Transverse colon (tissue), 4 donors: ENCODE data around the gene MDP1. TPM values are rescaled to one million over a fixed set of nuclear protein-coding genes. Genes with fewer than 3 reads are reported as not detected.

Experiments
- DNase-seq: peaks from one replicate; pipeline ENCODE4 v3.0.0-alpha.2; 2019
- H3K27ac ChIP-seq, 4 donors: fragments of 200-600 bp; sonication (generic); 2 replicates each; pipeline ENCODE4 v1.5.1; 2016 to 2018; ENCODE audit warnings: inconsistent platforms in 4 of 4
- H3K27me3 ChIP-seq: fragments of 200-600 bp; sonication (generic); 2 replicates; pipeline ENCODE4 v1.5.1; 2017; ENCODE audit warnings: inconsistent platforms
- H3K36me3 ChIP-seq, 4 donors: fragments of 200-600 bp; sonication (generic); 2 replicates each; pipeline ENCODE4 v1.5.1; 2017 to 2019; ENCODE audit warnings: inconsistent platforms in 4 of 4
- H3K4me1 ChIP-seq, 4 donors: fragments of 200-600 bp; sonication (generic); 2 replicates each; pipeline ENCODE4 v1.5.1; 2017 to 2020; ENCODE audit warnings: inconsistent platforms in 4 of 4
- H3K4me3 ChIP-seq, 4 donors: fragments of 200-600 bp; sonication (generic); 1 replicate in 1 of 4; 2 replicates in 3 of 4; pipeline versions ENCODE4 v1.5.1 to v1.6.1; 2017 to 2019; ENCODE audit warnings: inconsistent platforms in 4 of 4
- H3K9me3 ChIP-seq, 2 donors: fragments of 200-600 bp; sonication (generic); 2 replicates each; pipeline ENCODE4 v1.5.1; 2017 to 2019; ENCODE audit warnings: inconsistent platforms in 2 of 2
- CTCF ChIP-seq, 5 experiments: fragments of 200-600 bp in 3 of 5; fragments of 450-650 bp in 2 of 5; sonication (generic) in 3 of 5; IDR thresholded peaks; 1 replicate in 2 of 5; 2 replicates in 3 of 5; pipeline ENCODE4 v1.5.1; 2016 to 2017; ENCODE audit warnings: antibody characterized with exemption in 5 of 5, inconsistent platforms in 3 of 5, mild to moderate bottlenecking in 2 of 5, moderate library complexity in 1 of 5
- EP300 ChIP-seq: sonication (generic); formaldehyde crosslinking; IDR thresholded peaks from one replicate; pipeline ENCODE4 v1.6.1; 2017; ENCODE audit warnings: antibody characterized with exemption, low read depth
- POLR2A ChIP-seq: fragments of 450-650 bp; IDR thresholded peaks from one replicate; pipeline ENCODE4 v1.6.1; 2016; ENCODE audit warnings: antibody characterized with exemption, mild to moderate bottlenecking, moderate library complexity
- POLR2AphosphoS5 ChIP-seq, 3 donors: sonication (generic); formaldehyde crosslinking; IDR thresholded peaks; one replicate each; pipeline ENCODE4 v1.6.1; 2016; ENCODE audit warnings: antibody characterized with exemption in 3 of 3
- WGBS, 2 donors: methylation state at CpG; one replicate each; pipeline ENCODE4 v1.1.5; 2018; ENCODE audit warnings: low coverage in 1 of 2; 5-methylcytosine and 5-hydroxymethylcytosine counted together
- in situ Hi-C, 4 donors: fragments of 200-750 bp; cut with MboI; loops; one replicate each; pipeline versions ENCODE4 v1.15.0 to v1.15.1; 2017; ENCODE audit warnings: low sequenced_read_pairs in 3 of 4, low pct_ligation_motif_present in 1 of 4, low pct_unique_long_range_greater_than_20kb in 1 of 4
- intact Hi-C: fragments of 100-400 bp; cut with DNase I; formaldehyde crosslinking; loops from one replicate; pipeline ENCODE4 v1.15.1; 2023; ENCODE audit warnings: low total_unique reads
- total RNA-seq, 4 donors: library from RNA; depleted of rRNA; stranded (reverse); fragments of >200 nt; gene quantifications; one replicate each; pipeline ENCODE4 v1.1.0, GENCODE V29; 2016

Gene MDP1
- total RNA-seq, 4 donors from 2014 or later, result 11.1 to 116 (median 40.2) TPM

GRCh38 chr14:24190416-24190815 is 25.4 kb downstream of the MDP1 start:
- no peak for DNase-seq
- in situ Hi-C loops (no loop called here), intact Hi-C loops (no loop called here)
- TF ChIP-seq EP300 (no peak), POLR2AphosphoS5 (IDR thresholded peaks at IDR 0.05) (no peak), CTCF (IDR thresholded peaks at IDR 0.05) (no peak), POLR2A (no peak)
- Histone ChIP-seq H3K4me1 (peaks cover 20 to 30% (median 21%) of the 10 kb centered on the region in 4 donors), H3K36me3 (no peaks in the 10 kb centered on the region), H3K27ac (no peak overlapping the region), H3K27me3 (no peaks in the 10 kb centered on the region), H3K9me3 (no peaks in the 10 kb centered on the region), H3K4me3 (no peak overlapping the region)
- whole genome bisulfite sequencing, 2 donors, result 87 to 95% methylated on average over 4 to 10 of the region's 10 CpGs

GRCh38 chr14:24189460-24189859 is 26.4 kb downstream of the MDP1 start:
- H3K27me3 ChIP-seq, result no peaks in the 10 kb centered on the region
- H3K4me1 ChIP-seq, result peaks cover 14 to 25% (median 16%) of the 10 kb centered on the region in 4 donors
- DNase-seq, result no peak
- peak overlapping the region; percentile 74 to 93 (median 82) for H3K27ac ChIP-seq
- TF ChIP-seq POLR2A (no peak), POLR2AphosphoS5 (IDR thresholded peaks at IDR 0.05) (no peak), CTCF (IDR thresholded peaks at IDR 0.05) (no peak), EP300 (no peak)
- no peak overlapping the region for H3K4me3 ChIP-seq
- H3K36me3 ChIP-seq, result peaks cover 0 to 3% (median 0%) of the 10 kb centered on the region in 4 donors
- intact Hi-C loops, result no loop called here
- in situ Hi-C loops, result no loop called here
- no peaks in the 10 kb centered on the region for H3K9me3 ChIP-seq
- WGBS, 2 donors, result 94% methylated on average over 7 to 9 of the region's 9 CpGs

GRCh38 chr14:24189059-24189375 is 26.8 kb downstream of the MDP1 start:
- in situ Hi-C loops, result no loop called here
- TF ChIP-seq POLR2AphosphoS5 (IDR thresholded peaks at IDR 0.05) (no peak), CTCF (IDR thresholded peaks at IDR 0.05) (no peak), POLR2A (no peak), EP300 (no peak)
- H3K36me3 ChIP-seq, result peaks cover 0 to 7% (median 0%) of the 10 kb centered on the region in 4 donors
- peak overlapping the region in 2 of 4 donors; percentile 67 to 76 for H3K4me3 ChIP-seq
- no peaks in the 10 kb centered on the region for H3K27me3 ChIP-seq
- H3K9me3 ChIP-seq, result no peaks in the 10 kb centered on the region
- 0 to 2% methylated on average over 3 of the region's 3 CpGs for WGBS, 2 donors
- DNase-seq, result no peak
- H3K27ac ChIP-seq, result peak overlapping the region; percentile 74 to 93 (median 82)
- intact Hi-C loops, result no loop called here
- peaks cover 12 to 21% (median 12%) of the 10 kb centered on the region in 4 donors for H3K4me1 ChIP-seq

GRCh38 chr14:24188251-24189058 is 27.4 kb downstream of the MDP1 start, which contains the start of gene IPO4:
Gene IPO4, minus strand, starts transcription at chr14:24188816. Its CDS starts 29 bp downstream, at chr14:24188787.
- no peak for TF ChIP-seq EP300
- peak; percentile 63 for TF ChIP-seq POLR2A
- TF ChIP-seq POLR2AphosphoS5 (IDR thresholded peaks at IDR 0.05), result peak; percentile 66 to 72 (median 66)
- no peak for TF ChIP-seq CTCF (IDR thresholded peaks at IDR 0.05)
- Histone ChIP-seq H3K27me3 (no peaks in the 10 kb centered on the region), H3K27ac (peak within 1 kb of the TSS; percentile 74 to 93 (median 82)), H3K9me3 (no peaks in the 10 kb centered on the region), H3K36me3 (peaks cover 0 to 13% (median 0%) of the 10 kb centered on the region in 4 donors), H3K4me3 (peak within 1 kb of the TSS; percentile 52 to 86 (median 72)), H3K4me1 (peaks cover 12 to 20% (median 12%) of the 10 kb centered on the region in 4 donors)
- in situ Hi-C loops, result no loop called here
- intact Hi-C loops, result no loop called here
- 0% methylated on average over 57 of the region's 65 CpGs; no CpG with 5 or more reads in 1 of the 2 donors for WGBS, 2 donors
- DNase-seq, result peak; percentile 96
